Upper lobe of left lung (tissue), 6 donors: ENCODE data around the gene AFAP1. TPM values are rescaled to one million over a fixed set of nuclear protein-coding genes. Genes with fewer than 3 reads are reported as not detected.

Source experiments
- ATAC-seq, 2 donors: fragments of 200-7000 bp; cut with Tn5 transposase; one replicate each; pipeline ENCODE4 v1.9.1; 2022; ENCODE audit warnings: mild to moderate bottlenecking in 2 of 2, moderate library complexity in 2 of 2; ENCODE audit not compliant: low FRiP score in 2 of 2
- DNase-seq, 2 donors: peaks; one replicate each; pipeline ENCODE4 v3.0.0-alpha.2; 2019 to 2020
- H3K27ac ChIP-seq, 4 donors: fragments of 200-600 bp; sonication (generic); one replicate each; pipeline ENCODE4 v1.5.1; 2016 to 2019
- H3K27me3 ChIP-seq, 4 donors: fragments of 200-600 bp; sonication (generic); one replicate each; pipeline ENCODE4 v1.5.1; 2017 to 2019
- H3K36me3 ChIP-seq, 4 donors: fragments of 200-600 bp; sonication (generic); one replicate each; pipeline ENCODE4 v1.5.1; 2016 to 2019
- H3K4me1 ChIP-seq, 4 donors: fragments of 200-600 bp; sonication (generic); one replicate each; pipeline ENCODE4 v1.5.1; 2018 to 2019
- H3K4me3 ChIP-seq, 4 donors: fragments of 200-600 bp; sonication (generic); one replicate each; pipeline ENCODE4 v1.5.1; 2017 to 2019; ENCODE audit warnings: mild to moderate bottlenecking in 2 of 4, moderate library complexity in 1 of 4
- H3K9me3 ChIP-seq, 4 donors: fragments of 200-600 bp; sonication (generic); one replicate each; pipeline ENCODE4 v1.5.1; 2018 to 2019
- EP300 ChIP-seq, 4 donors: sonication (generic); formaldehyde crosslinking; IDR thresholded peaks; one replicate each; pipeline ENCODE4 v1.5.1; 2017; ENCODE audit warnings: antibody characterized with exemption in 4 of 4, control low read depth in 2 of 4
- POLR2A ChIP-seq, 4 donors: fragments of 450-650 bp; IDR thresholded peaks; one replicate each; pipeline ENCODE4 v1.5.1; 2016 to 2017; ENCODE audit warnings: antibody characterized with exemption in 4 of 4, mild to moderate bottlenecking in 2 of 4
- POLR2AphosphoS5 ChIP-seq, 2 donors: sonication (generic); formaldehyde crosslinking; IDR thresholded peaks; one replicate each; pipeline ENCODE4 v1.5.1; 2017; ENCODE audit warnings: antibody characterized with exemption in 2 of 2
- WGBS, 2 donors: methylation state at CpG; one replicate each; pipeline ENCODE4 v1.1.5; 2017 to 2018; 5-methylcytosine and 5-hydroxymethylcytosine counted together
- total RNA-seq, 6 donors: library from RNA; depleted of rRNA in 4 of 6; stranded (reverse); fragments of >200 nt in 4 of 6; gene quantifications; one replicate each; pipeline versions ENCODE4 v1.1.0 to v1.2.1, GENCODE V29; 2016 to 2021
- TF ChIP-seq, protein P1 (sequence below), 6 experiments: fragments of 450-650 bp in 4 of 6; fragments of 200-600 bp in 2 of 6; sonication (generic) in 2 of 6; IDR thresholded peaks; one replicate each; pipeline ENCODE4 v1.5.1; 2016 to 2019; ENCODE audit warnings: antibody characterized with exemption in 6 of 6
- donor health status: DM: no; HTN: no; CAD: no; lungs with moderate emphysema.
- donor health status: DM: no; HTN: yes; CAD: no; lungs with severe emphysema.

Gene AFAP1
- total RNA-seq, 6 donors from 2014 or later: 10.9 to 26.7 (median 19.2) TPM

DNA sequence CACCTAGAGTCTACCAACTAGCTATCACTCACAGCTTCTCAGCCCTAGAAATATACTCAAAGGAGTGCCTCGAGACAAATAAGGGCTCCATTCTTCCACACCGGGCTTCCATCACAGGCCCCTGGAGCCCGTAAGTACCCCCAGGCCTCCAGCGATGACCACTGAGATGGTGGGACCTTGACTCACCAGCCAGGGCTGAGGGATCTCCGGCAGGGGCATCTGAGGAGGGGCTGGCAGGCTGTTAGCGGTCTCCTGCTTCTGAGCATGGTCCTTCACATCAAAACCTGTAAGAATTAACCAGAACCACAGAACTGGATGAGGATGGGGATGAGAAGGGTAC is 71.3 kb downstream of the AFAP1 start:
- H3K9me3 ChIP-seq: no peaks in the 10 kb centered on the region
- no peaks in the 10 kb centered on the region for H3K27me3 ChIP-seq
- TF ChIP-seq POLR2AphosphoS5 (IDR thresholded peaks at IDR 0.05) (no peak), POLR2A (IDR thresholded peaks at IDR 0.05) (no peak), EP300 (IDR thresholded peaks at IDR 0.05) (no peak)
- TF ChIP-seq, protein P1, sequence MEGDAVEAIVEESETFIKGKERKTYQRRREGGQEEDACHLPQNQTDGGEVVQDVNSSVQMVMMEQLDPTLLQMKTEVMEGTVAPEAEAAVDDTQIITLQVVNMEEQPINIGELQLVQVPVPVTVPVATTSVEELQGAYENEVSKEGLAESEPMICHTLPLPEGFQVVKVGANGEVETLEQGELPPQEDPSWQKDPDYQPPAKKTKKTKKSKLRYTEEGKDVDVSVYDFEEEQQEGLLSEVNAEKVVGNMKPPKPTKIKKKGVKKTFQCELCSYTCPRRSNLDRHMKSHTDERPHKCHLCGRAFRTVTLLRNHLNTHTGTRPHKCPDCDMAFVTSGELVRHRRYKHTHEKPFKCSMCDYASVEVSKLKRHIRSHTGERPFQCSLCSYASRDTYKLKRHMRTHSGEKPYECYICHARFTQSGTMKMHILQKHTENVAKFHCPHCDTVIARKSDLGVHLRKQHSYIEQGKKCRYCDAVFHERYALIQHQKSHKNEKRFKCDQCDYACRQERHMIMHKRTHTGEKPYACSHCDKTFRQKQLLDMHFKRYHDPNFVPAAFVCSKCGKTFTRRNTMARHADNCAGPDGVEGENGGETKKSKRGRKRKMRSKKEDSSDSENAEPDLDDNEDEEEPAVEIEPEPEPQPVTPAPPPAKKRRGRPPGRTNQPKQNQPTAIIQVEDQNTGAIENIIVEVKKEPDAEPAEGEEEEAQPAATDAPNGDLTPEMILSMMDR (IDR thresholded peaks at IDR 0.05): no peak
- no peak overlapping the region for H3K27ac ChIP-seq
- H3K4me3 ChIP-seq: no peak overlapping the region
- H3K4me1 ChIP-seq: no peaks in the 10 kb centered on the region
- H3K36me3 ChIP-seq: peaks cover 0 to 9% (median 4%) of the 10 kb centered on the region in 4 donors
- ATAC-seq: no peak
- 87 to 93% methylated on average over 3 to 6 of the region's 6 CpGs for WGBS, 2 donors
- no peak for DNase-seq

DNA sequence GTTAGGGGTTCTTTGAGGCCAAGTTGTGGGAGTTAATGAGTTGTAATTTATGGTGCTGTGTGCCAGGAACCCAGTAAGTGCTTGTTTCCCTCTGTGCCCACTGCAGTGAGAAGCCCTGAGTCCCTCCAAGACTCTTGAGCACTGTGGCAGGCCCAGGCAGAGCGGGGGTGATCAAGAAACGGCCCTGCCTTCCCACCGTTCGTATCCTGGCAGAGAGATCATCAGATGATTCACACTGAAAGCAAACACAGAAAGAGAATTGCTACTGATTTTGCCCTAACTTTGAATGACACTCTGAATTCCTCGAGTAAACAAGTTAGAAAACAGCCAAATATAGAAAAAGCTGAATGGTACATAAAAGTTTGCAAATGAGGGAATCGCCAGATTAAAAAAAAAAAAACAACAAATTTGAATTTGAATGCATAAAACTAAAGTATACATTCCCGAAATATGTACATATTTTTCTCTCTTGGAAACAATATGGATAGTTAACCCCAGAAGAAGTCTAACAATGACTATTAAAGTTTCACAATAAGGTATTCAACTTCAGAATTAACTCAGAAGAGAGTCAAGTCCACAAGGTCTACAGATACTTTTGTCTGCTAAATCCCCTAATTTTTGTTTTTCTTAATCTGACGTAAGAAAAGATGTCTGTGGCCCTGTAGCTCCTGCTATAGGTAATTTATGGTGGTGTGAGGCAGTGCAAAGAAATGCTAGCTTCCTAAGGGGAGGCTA is 71.8 kb downstream of the AFAP1 start:
- Histone ChIP-seq H3K4me3 (no peak overlapping the region), H3K9me3 (no peaks in the 10 kb centered on the region), H3K4me1 (no peaks in the 10 kb centered on the region), H3K36me3 (peaks cover 0 to 9% (median 4%) of the 10 kb centered on the region in 4 donors), H3K27ac (no peak overlapping the region), H3K27me3 (no peaks in the 10 kb centered on the region)
- no peak for TF ChIP-seq POLR2AphosphoS5 (IDR thresholded peaks at IDR 0.05)
- TF ChIP-seq, protein P1 (IDR thresholded peaks at IDR 0.05): no peak
- no peak for TF ChIP-seq POLR2A (IDR thresholded peaks at IDR 0.05)
- TF ChIP-seq EP300 (IDR thresholded peaks at IDR 0.05): no peak
- 70 to 85% methylated on average over 7 to 8 of the region's 8 CpGs for WGBS, 2 donors
- DNase-seq (no peak), ATAC-seq (no peak)

DNA sequence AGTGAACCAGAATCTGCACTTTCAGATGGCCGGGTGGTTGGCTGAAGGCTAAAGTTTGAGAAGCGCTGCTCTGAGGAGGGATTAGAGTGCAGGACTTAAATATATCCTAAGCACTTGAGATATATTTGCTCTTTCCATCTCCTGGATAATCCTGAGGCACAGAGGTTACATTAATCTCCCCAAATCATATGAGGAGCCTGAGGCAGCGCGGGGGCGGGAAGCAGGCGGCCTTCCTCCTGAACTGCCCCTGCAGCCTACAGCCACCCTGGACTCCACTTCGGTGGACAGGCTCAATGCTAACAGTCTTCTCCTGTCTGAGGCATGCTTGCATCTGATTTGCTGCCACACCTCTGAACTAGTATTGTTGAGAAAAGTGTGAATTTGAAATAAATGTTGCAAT is 72.5 kb downstream of the AFAP1 start:
- Histone ChIP-seq H3K36me3 (peaks cover 0 to 9% (median 4%) of the 10 kb centered on the region in 4 donors), H3K9me3 (no peaks in the 10 kb centered on the region), H3K4me1 (no peaks in the 10 kb centered on the region), H3K4me3 (no peak overlapping the region), H3K27me3 (no peaks in the 10 kb centered on the region), H3K27ac (no peak overlapping the region)
- DNase-seq (peak in 1 of 2 donors; percentile 37), ATAC-seq (no peak)
- TF ChIP-seq POLR2A (IDR thresholded peaks at IDR 0.05) (no peak), POLR2AphosphoS5 (IDR thresholded peaks at IDR 0.05) (no peak), EP300 (IDR thresholded peaks at IDR 0.05) (no peak)
- TF ChIP-seq, protein P1 (IDR thresholded peaks at IDR 0.05): no peak
- 84 to 100% methylated on average over 7 of the region's 7 CpGs for WGBS, 2 donors

DNA sequence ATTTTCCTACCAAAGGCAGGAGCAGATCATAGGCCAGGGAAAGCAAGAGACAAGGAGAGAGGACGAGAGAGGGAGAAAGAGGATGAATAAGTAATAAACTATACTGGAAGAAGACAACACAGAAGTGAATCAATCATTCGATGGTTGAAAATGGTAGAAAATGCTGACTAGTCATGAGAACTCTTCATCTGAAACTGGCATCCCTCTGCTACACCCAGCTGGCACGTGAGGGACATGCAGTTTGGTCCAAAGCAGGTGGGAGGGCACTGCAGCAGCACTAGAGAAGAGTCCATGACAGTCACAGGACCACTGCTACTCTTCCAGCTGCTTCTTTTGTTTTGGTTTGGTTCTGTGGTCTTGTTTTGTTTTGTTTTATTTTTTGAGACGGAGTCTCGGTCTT is 74.1 kb downstream of the AFAP1 start:
- Histone ChIP-seq H3K27me3 (no peaks in the 10 kb centered on the region), H3K4me3 (no peak overlapping the region), H3K9me3 (no peaks in the 10 kb centered on the region), H3K36me3 (peaks cover 0 to 8% (median 2%) of the 10 kb centered on the region in 4 donors), H3K27ac (no peak overlapping the region), H3K4me1 (no peaks in the 10 kb centered on the region)
- ATAC-seq (no peak), DNase-seq (no peak)
- WGBS, 2 donors: 95 to 96% methylated on average over 5 of the region's 5 CpGs
- TF ChIP-seq POLR2AphosphoS5 (IDR thresholded peaks at IDR 0.05) (no peak), EP300 (IDR thresholded peaks at IDR 0.05) (no peak), POLR2A (IDR thresholded peaks at IDR 0.05) (no peak)
- TF ChIP-seq, protein P1 (IDR thresholded peaks at IDR 0.05): no peak

DNA sequence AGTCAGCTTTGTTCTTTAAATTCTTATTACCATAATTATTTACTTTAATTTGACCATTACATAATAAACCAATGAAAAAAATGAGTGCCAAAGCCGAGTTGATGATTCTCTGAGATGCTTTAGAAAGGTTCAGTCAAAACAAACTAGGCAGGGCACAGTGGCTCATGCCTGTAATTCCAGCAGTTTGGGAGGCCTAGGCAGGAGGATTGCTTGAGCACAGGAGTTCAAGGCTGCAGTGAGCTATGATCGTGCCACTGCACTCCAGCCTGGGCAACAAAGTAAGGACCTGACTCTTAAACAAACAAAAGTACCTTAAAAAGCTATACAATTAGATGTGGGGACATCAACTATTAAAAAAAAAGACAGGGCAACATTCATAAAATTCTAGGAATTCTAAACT is 75.0 kb downstream of the AFAP1 start:
- H3K9me3 ChIP-seq: no peaks in the 10 kb centered on the region
- ATAC-seq (no peak), DNase-seq (no peak)
- TF ChIP-seq POLR2AphosphoS5 (IDR thresholded peaks at IDR 0.05): no peak
- TF ChIP-seq, protein P1 (IDR thresholded peaks at IDR 0.05): no peak
- TF ChIP-seq POLR2A (IDR thresholded peaks at IDR 0.05): no peak
- no peak for TF ChIP-seq EP300 (IDR thresholded peaks at IDR 0.05)
- H3K27me3 ChIP-seq: no peaks in the 10 kb centered on the region
- H3K36me3 ChIP-seq: peaks cover 0 to 8% (median 2%) of the 10 kb centered on the region in 4 donors
- H3K27ac ChIP-seq: no peak overlapping the region
- 67 to 83% methylated on average over 2 of the region's 2 CpGs for WGBS, 2 donors
- H3K4me1 ChIP-seq: no peaks in the 10 kb centered on the region
- no peak overlapping the region for H3K4me3 ChIP-seq
